ENCODE measurements around the gene ARHGAP30. TPM values are rescaled to one million over a fixed set of nuclear protein-coding genes. Genes with fewer than 3 reads are reported as not detected.

ARHGAP30 gene
- total RNA-seq, 2 donors from 2014 or later, result 1.4 to 4.6 TPM

DNA sequence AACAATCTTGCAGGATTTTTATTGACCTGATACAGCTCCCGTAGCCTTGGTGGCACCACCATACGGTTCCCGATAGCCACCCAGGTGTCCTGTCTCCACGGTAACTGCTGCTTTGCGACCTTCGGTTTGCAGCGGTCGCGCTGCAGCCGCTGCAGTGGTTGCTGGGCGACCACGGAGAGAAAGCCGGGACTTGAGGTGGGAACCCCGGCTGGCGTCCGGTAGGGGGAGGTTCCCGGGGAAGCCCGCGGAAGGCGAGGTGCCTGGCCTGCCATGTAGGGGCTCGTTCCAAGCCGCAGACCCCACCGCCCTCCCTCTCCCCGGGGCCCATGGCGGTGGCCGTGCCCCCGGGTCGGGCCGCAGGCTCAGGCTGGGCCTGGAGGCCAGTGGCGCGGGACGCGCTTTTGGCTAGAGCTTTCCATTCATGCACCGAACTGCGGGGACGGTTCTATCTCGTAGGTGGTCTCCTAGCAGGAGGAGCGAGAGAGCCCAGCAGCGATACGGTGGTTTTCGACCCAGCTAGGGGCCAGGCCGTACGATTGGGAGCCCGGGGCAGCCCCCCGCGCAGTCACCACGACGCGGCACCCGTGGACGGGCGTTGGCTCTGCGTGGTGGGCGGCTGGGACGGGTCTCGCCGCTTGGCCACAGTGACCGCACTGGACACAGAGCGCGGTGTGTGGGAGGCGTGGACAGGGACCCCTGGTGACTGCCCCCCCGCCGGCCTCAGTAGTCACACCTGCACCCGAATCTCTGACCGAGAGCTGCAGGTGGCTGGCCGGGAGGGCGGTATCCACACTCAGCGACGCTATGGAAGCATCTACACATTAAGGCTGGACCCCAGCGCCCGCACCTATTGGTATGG lies 28.7 kb upstream of the ARHGAP30 start, which contains the start of gene KLHDC9:
Gene KLHDC9 (plus strand): TSS at position 152 of the 859 bp plus-strand sequence. CDS start 175 bp downstream, at position 327.
- H3K36me3 ChIP-seq, result peaks cover 24% of the 10 kb centered on the region
- peak within 1 kb of the TSS; percentile 48 to 66 for H3K4me3 ChIP-seq
- TF ChIP-seq, protein P1, sequence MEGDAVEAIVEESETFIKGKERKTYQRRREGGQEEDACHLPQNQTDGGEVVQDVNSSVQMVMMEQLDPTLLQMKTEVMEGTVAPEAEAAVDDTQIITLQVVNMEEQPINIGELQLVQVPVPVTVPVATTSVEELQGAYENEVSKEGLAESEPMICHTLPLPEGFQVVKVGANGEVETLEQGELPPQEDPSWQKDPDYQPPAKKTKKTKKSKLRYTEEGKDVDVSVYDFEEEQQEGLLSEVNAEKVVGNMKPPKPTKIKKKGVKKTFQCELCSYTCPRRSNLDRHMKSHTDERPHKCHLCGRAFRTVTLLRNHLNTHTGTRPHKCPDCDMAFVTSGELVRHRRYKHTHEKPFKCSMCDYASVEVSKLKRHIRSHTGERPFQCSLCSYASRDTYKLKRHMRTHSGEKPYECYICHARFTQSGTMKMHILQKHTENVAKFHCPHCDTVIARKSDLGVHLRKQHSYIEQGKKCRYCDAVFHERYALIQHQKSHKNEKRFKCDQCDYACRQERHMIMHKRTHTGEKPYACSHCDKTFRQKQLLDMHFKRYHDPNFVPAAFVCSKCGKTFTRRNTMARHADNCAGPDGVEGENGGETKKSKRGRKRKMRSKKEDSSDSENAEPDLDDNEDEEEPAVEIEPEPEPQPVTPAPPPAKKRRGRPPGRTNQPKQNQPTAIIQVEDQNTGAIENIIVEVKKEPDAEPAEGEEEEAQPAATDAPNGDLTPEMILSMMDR (IDR thresholded peaks at IDR 0.05), result no peak
- no peaks in the 10 kb centered on the region for H3K9me3 ChIP-seq
- H3K27me3 ChIP-seq, result no peaks in the 10 kb centered on the region
- peaks cover 0 to 23% of the 10 kb centered on the region in 2 donors for H3K4me1 ChIP-seq
- no peak for DNase-seq (ENCODE audit: low spot score)
- H3K27ac ChIP-seq, result peak within 1 kb of the TSS; percentile 57 to 58

DNA sequence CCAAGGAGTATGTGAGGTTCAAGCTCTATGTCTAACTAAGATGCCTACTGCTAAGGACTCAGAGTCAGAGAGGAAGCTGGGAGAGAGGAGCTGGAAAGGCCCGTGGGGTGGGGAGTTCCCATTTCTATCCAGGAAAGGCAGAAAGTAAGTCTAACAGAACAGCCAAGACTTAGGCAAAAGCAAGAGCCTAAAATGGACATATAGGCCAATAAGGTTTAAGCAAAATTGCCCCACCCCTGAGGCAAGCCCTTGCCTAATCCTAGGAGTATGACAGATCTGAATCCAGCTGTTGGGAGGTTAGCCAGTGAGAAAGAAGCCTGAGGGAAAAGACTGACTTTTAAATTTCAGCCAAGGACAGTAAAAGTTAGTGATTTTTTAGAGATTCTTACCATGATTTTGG lies 26.8 kb upstream of the ARHGAP30 start:
- Histone ChIP-seq H3K36me3 (peaks cover 12% of the 10 kb centered on the region), H3K27ac (peak overlapping the region in 1 of 2 donors; percentile 57), H3K4me1 (peaks cover 0 to 23% of the 10 kb centered on the region in 2 donors), H3K27me3 (no peaks in the 10 kb centered on the region), H3K4me3 (no peak overlapping the region), H3K9me3 (no peaks in the 10 kb centered on the region)
- TF ChIP-seq, protein P1 (IDR thresholded peaks at IDR 0.05), result no peak
- DNase-seq (ENCODE audit: low spot score), result peak; percentile 90

DNA sequence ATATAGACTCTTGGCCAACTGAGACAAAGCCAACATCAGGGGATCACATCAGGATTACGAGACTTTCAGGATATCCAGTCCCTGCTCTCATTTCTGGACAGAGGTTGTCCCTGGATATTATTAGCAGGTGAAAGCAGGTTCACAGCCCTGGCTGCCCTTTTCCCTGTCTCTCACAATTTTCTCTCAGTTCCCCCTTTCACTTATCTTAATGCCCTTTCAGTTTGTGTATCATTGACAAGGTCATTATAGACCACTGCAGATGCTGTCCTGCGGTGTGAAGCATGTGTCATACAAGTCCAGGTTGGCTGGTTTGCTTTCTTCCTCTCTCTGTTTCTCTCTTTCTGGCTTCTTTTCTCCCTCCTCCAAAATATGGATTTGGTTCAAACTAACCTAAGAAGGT lies 26.3 kb upstream of the ARHGAP30 start:
- DNase-seq (ENCODE audit: low spot score), result no peak
- no peak overlapping the region for H3K27ac ChIP-seq
- no peaks in the 10 kb centered on the region for H3K27me3 ChIP-seq
- H3K36me3 ChIP-seq, result peaks cover 7% of the 10 kb centered on the region
- no peaks in the 10 kb centered on the region for H3K9me3 ChIP-seq
- TF ChIP-seq, protein P1 (IDR thresholded peaks at IDR 0.05), result no peak
- peaks cover 0 to 23% of the 10 kb centered on the region in 2 donors for H3K4me1 ChIP-seq
- no peak overlapping the region for H3K4me3 ChIP-seq

DNA sequence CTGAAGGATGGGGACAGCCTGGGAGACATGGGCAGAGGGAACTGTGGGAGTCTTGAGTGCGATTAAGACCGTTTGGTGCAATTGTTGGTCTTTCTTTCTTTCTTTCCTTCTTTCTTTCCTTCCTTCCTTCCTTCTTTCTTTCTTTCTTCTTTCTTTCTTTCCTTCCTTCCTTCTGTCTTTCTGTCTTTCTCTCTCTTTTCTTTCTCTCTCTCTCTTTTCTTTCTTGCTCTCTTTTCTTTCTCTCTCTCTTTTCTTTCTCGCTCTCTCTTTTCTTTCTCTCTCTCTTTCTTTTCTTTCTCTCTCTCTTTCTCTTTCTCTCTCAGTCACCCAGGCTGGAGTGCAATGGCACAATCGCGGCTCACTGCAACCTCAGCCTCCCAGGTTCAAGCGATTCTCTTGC lies 25.5 kb upstream of the ARHGAP30 start:
- no peak overlapping the region for H3K4me3 ChIP-seq
- H3K27me3 ChIP-seq, result no peaks in the 10 kb centered on the region
- no peaks in the 10 kb centered on the region for H3K36me3 ChIP-seq
- TF ChIP-seq, protein P1 (IDR thresholded peaks at IDR 0.05), result no peak
- H3K4me1 ChIP-seq, result peaks cover 0 to 23% of the 10 kb centered on the region in 2 donors
- no peak overlapping the region for H3K27ac ChIP-seq
- H3K9me3 ChIP-seq, result no peaks in the 10 kb centered on the region
- DNase-seq (ENCODE audit: low spot score), result no peak

DNA sequence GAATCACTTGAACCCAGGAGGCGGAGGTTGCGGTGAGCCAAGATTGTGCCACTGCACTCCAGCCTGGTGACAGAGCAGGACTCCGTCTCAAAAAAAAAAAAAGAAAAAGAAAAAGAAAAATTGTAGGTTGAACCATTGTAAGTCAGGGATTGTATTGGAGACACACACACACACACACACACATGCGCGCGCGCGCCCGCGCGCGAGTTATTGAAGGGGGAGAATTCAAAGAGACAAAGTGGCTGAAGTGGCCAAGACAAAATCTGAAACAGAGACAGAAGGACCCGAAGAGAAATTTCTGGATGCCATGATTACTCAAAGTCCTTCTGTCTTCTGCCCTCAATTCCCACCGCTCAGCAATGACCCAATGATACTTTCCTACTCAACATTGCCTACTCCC lies 24.8 kb upstream of the ARHGAP30 start:
- Histone ChIP-seq H3K4me1 (peaks cover 0 to 23% of the 10 kb centered on the region in 2 donors), H3K27ac (no peak overlapping the region), H3K4me3 (no peak overlapping the region), H3K9me3 (no peaks in the 10 kb centered on the region), H3K36me3 (no peaks in the 10 kb centered on the region), H3K27me3 (no peaks in the 10 kb centered on the region)
- DNase-seq (ENCODE audit: low spot score), result no peak
- TF ChIP-seq, protein P1 (IDR thresholded peaks at IDR 0.05), result no peak

Measured in right atrium auricular region (tissue), 2 donors.